IMR-90 (cell line): ENCODE data around the gene DOK6. TPM values are rescaled to one million over a fixed set of nuclear protein-coding genes. Genes with fewer than 3 reads are reported as not detected.

Source experiments
- ATAC-seq: fragments of 200-7000 bp; cut with Tn5 transposase; 2 replicates; pipeline ENCODE4 v1.9.1; 2020; ENCODE audit warnings: low read depth, mild to moderate bottlenecking, moderate library complexity
- BruUV-seq: library from RNA; stranded (reverse); fragments of 400-500 nt; replicated peaks from 2 replicates; lab custom pipeline; 2021; lab: Mats Ljungman, UMichigan
- CTCF ChIA-PET: fragments of 300-600 bp; formaldehyde crosslinking; extraction: SDS; loops from one replicate; lab custom pipeline; 2021; ENCODE audit warnings: antibody characterized with exemption; lab: Yijun Ruan, JAX
- POLR2A ChIA-PET: fragments of 300-600 bp; sonication (Branson Sonifier 250); formaldehyde crosslinking; loops from one replicate; lab custom pipeline; 2022; ENCODE audit warnings: antibody characterized with exemption; ENCODE audit not compliant: unreplicated experiment; lab: Charles Lee
- DNase-seq: peaks from one replicate; pipeline ENCODE4 v3.0.0; 2013
- H2AFZ ChIP-seq: replicated peaks from 2 replicates; pipeline ENCODE3; 2013; ENCODE audit warnings: low read length, mild to moderate bottlenecking; ENCODE audit not compliant: poor library complexity
- H2AK5ac ChIP-seq: 2 replicates; pipeline ENCODE4 v1.6.1; 2013; ENCODE audit warnings: low read depth, low read length, inconsistent platforms
- H2AK9ac ChIP-seq: replicated peaks from 2 replicates; pipeline ENCODE3; 2013; ENCODE audit warnings: mild to moderate bottlenecking, low read depth, low read length, moderate library complexity; ENCODE audit not compliant: poor library complexity
- H2BK120ac ChIP-seq: 2 replicates; pipeline ENCODE4 v1.6.1; 2013; ENCODE audit warnings: low read depth, low read length, inconsistent platforms
- H2BK15ac ChIP-seq: 3 replicates; pipeline ENCODE4 v1.6.1; 2013; ENCODE audit warnings: low read depth, low read length, inconsistent platforms
- H2BK20ac ChIP-seq: 2 replicates; pipeline ENCODE4 v1.6.1; 2013; ENCODE audit warnings: low read depth, mild to moderate bottlenecking, inconsistent platforms, low read length, moderate library complexity
- H2BK5ac ChIP-seq: 2 replicates; pipeline ENCODE4 v1.6.1; 2013; ENCODE audit warnings: mild to moderate bottlenecking, low read depth, low read length, inconsistent platforms; ENCODE audit not compliant: poor library complexity, severe bottlenecking
- H3K14ac ChIP-seq: replicated peaks from 2 replicates; pipeline ENCODE4 v1.6.1; 2013; ENCODE audit warnings: low read depth, low read length, inconsistent platforms
- H3K18ac ChIP-seq: 2 replicates; pipeline ENCODE4 v1.6.1; 2013; ENCODE audit warnings: low read depth, low read length, control low read depth
- H3K23ac ChIP-seq: 2 replicates; pipeline ENCODE4 v1.6.1; 2013; ENCODE audit warnings: low read depth, low read length, inconsistent platforms
- H3K27ac ChIP-seq: 2 replicates; pipeline ENCODE4 v1.5.1; 2013; ENCODE audit warnings: mild to moderate bottlenecking, control low read depth, low read length; ENCODE audit not compliant: insufficient read depth
- H3K27me3 ChIP-seq: 2 replicates; pipeline ENCODE4 v1.6.1; 2013; ENCODE audit warnings: low read length; ENCODE audit not compliant: control insufficient read depth, insufficient read depth
- H3K36me3 ChIP-seq: 2 replicates; pipeline ENCODE4 v1.6.1; 2013; ENCODE audit warnings: low read length, mixed read lengths; ENCODE audit not compliant: control insufficient read depth, insufficient read depth
- H3K4ac ChIP-seq: 2 replicates; pipeline ENCODE4 v1.6.1; 2013; ENCODE audit warnings: low read depth, low read length, inconsistent platforms
- H3K4me1 ChIP-seq: 2 replicates; pipeline ENCODE4 v1.6.1; 2013; ENCODE audit warnings: low read length, mixed read lengths; ENCODE audit not compliant: control insufficient read depth, insufficient read depth
- H3K4me2 ChIP-seq: 2 replicates; pipeline ENCODE4 v1.6.1; 2013; ENCODE audit warnings: low read depth, mild to moderate bottlenecking, control low read depth, low read length, moderate library complexity
- H3K4me3 ChIP-seq: 2 replicates; pipeline ENCODE4 v1.5.1; 2013; ENCODE audit warnings: low read depth, mild to moderate bottlenecking, control low read depth, low read length, moderate library complexity; ENCODE audit not compliant: insufficient read depth
- H3K56ac ChIP-seq: 2 replicates; pipeline ENCODE4 v1.6.1; 2013; ENCODE audit warnings: low read length, inconsistent platforms; ENCODE audit not compliant: insufficient read depth; ENCODE audit errors: extremely low read depth
- H3K79me1 ChIP-seq, 2 experiments: 2 replicates each; pipeline ENCODE4 v1.6.1; 2013; ENCODE audit warnings: low read length in 2 of 2, inconsistent platforms in 1 of 2, low read depth in 1 of 2
- H3K9ac ChIP-seq: 2 replicates; pipeline ENCODE4 v1.6.1; 2013; ENCODE audit warnings: low read depth, low read length, control low read depth
- H3K9me1 ChIP-seq: 2 replicates; pipeline ENCODE4 v1.6.1; 2013; ENCODE audit warnings: low read length, inconsistent platforms; ENCODE audit not compliant: insufficient read depth
- H3K9me3 ChIP-seq: 2 replicates; pipeline ENCODE4 v1.6.1; 2013; ENCODE audit warnings: low read length; ENCODE audit not compliant: control insufficient read depth, insufficient read depth
- H4K20me1 ChIP-seq: 2 replicates; pipeline ENCODE4 v1.6.1; 2013; ENCODE audit warnings: low read length, inconsistent platforms; ENCODE audit not compliant: insufficient read depth
- H4K5ac ChIP-seq: 2 replicates; pipeline ENCODE4 v1.6.1; 2013; ENCODE audit warnings: mild to moderate bottlenecking, low read depth, low read length, control low read depth
- H4K8ac ChIP-seq, 2 experiments: 2 replicates each; pipeline ENCODE4 v1.6.1; 2013; ENCODE audit warnings: low read depth in 2 of 2, low read length in 2 of 2, control low read depth in 1 of 2, inconsistent platforms in 1 of 2
- H4K91ac ChIP-seq: 2 replicates; pipeline ENCODE4 v1.6.1; 2013; ENCODE audit warnings: low read depth, low read length, inconsistent platforms; ENCODE audit not compliant: insufficient read depth
- BHLHE40 ChIP-seq: fragments of 150-350 bp; IDR thresholded peaks from 2 replicates; pipeline ENCODE4 v1.6.1; 2016; ENCODE audit warnings: mild to moderate bottlenecking, low read depth, low read length
- CEBPB ChIP-seq: IDR thresholded peaks from 2 replicates; pipeline ENCODE4 v1.6.1; 2012; ENCODE audit warnings: low read depth, low read length, improper control_type of control experiment
- CHD1 ChIP-seq: IDR thresholded peaks from 2 replicates; pipeline ENCODE4 v1.6.1; 2012; ENCODE audit warnings: low read depth, low read length, improper control_type of control experiment
- FOS ChIP-seq: fragments of 150-350 bp; IDR thresholded peaks from 2 replicates; pipeline ENCODE4 v1.6.1; 2016; ENCODE audit warnings: low read depth, low read length
- MAFK ChIP-seq: IDR thresholded peaks from 2 replicates; pipeline ENCODE4 v1.6.1; 2012; ENCODE audit warnings: low read depth, low read length, improper control_type of control experiment
- MAZ ChIP-seq: IDR thresholded peaks from 2 replicates; pipeline ENCODE4 v1.6.1; 2012; ENCODE audit warnings: low read depth, mild to moderate bottlenecking, low read length, improper control_type of control experiment, moderate library complexity, borderline replicate concordance
- MXI1 ChIP-seq: IDR thresholded peaks from 2 replicates; pipeline ENCODE4 v1.6.1; 2012; ENCODE audit warnings: low read depth, mild to moderate bottlenecking, low read length, moderate library complexity, borderline replicate concordance
- NFE2L2 ChIP-seq: fragments of 150-350 bp; IDR thresholded peaks from 2 replicates; pipeline ENCODE4 v1.6.1; 2016; ENCODE audit warnings: low read depth, mild to moderate bottlenecking, low read length
- POLR2A ChIP-seq: IDR thresholded peaks from 2 replicates; pipeline ENCODE4 v1.6.1; 2012; ENCODE audit warnings: mild to moderate bottlenecking, low read depth, low read length
- RAD21 ChIP-seq: IDR thresholded peaks from 2 replicates; pipeline ENCODE4 v1.6.1; 2012; ENCODE audit warnings: low read length, improper control_type of control experiment
- RCOR1 ChIP-seq: IDR thresholded peaks from 2 replicates; pipeline ENCODE4 v1.6.1; 2012; ENCODE audit warnings: mild to moderate bottlenecking, low read length, improper control_type of control experiment; ENCODE audit not compliant: insufficient replicate concordance
- RFX5 ChIP-seq: IDR thresholded peaks from 2 replicates; pipeline ENCODE4 v1.8.0; 2012; ENCODE audit warnings: low read depth, mild to moderate bottlenecking, low read length, moderate library complexity
- SMC3 ChIP-seq: fragments of 150-350 bp; IDR thresholded peaks from 2 replicates; pipeline ENCODE4 v1.6.1; 2016; ENCODE audit warnings: low read depth, mild to moderate bottlenecking, antibody characterized with exemption, low read length, moderate library complexity
- WGBS, 2 experiments: methylation state at CpG; one replicate each; pipeline versions ENCODE4 v1.1.5 to v1.1.7; 2013; ENCODE audit warnings: missing lambda C conversion rate in 2 of 2; ENCODE audit not compliant: insufficient read length in 1 of 2; ENCODE audit errors: extremely low coverage in 2 of 2; 5-methylcytosine and 5-hydroxymethylcytosine counted together
- dilution Hi-C: fragments of 300-500 bp; cut with HindIII; formaldehyde crosslinking; loops from one replicate; pipeline ENCODE4 v1.14.3; 2018; ENCODE audit warnings: low sequenced_read_pairs; ENCODE audit not compliant: unreplicated experiment
- in situ Hi-C: fragments of 300-500 bp; cut with MboI; formaldehyde crosslinking; loops from 3 replicates; pipeline ENCODE4 v1.14.3; 2019; ENCODE audit warnings: low sequenced_read_pairs, inconsistent platforms, mixed read lengths
- intact Hi-C: fragments of 100-400 bp; cut with micrococcal nuclease; formaldehyde crosslinking; loops from 2 replicates; pipeline ENCODE4 v1.10.0; 2022
- polyA plus RNA-seq, 3 experiments: library from polyadenylated mRNA; depleted of rRNA; stranded (reverse); fragments of >200 nt; gene quantifications; 2 replicates each; pipeline ENCODE4 v1.2.3, GENCODE V29; 2012; ENCODE audit warnings: low replicate concordance in 1 of 3
- total RNA-seq: library from RNA; depleted of rRNA; stranded (reverse); fragments of >200 nt; gene quantifications from 2 replicates; pipeline ENCODE4 v1.2.3, GENCODE V29; 2012
- TF ChIP-seq, protein P1 (sequence below): fragments of 150-350 bp; IDR thresholded peaks from 2 replicates; pipeline ENCODE4 v1.6.1; 2017; ENCODE audit warnings: mild to moderate bottlenecking, antibody characterized with exemption, low read length, low read depth
- TF ChIP-seq, protein P2 (sequence below): fragments of 150-350 bp; IDR thresholded peaks from 2 replicates; pipeline ENCODE4 v1.6.1; 2016; ENCODE audit warnings: low read depth, mild to moderate bottlenecking, low read length, moderate library complexity, borderline replicate concordance
- TF ChIP-seq, protein P3 (sequence below): conservative IDR thresholded peaks from 2 replicates; pipeline ENCODE4 v1.5.1; 2012; ENCODE audit warnings: mild to moderate bottlenecking, low read depth, low read length, improper control_type of control experiment

DOK6 gene
- total and polyA plus RNA-seq, 2 of the 4 experiments (the other 2 are of a cell fraction) = 1.9 to 2.7 TPM

DNA sequence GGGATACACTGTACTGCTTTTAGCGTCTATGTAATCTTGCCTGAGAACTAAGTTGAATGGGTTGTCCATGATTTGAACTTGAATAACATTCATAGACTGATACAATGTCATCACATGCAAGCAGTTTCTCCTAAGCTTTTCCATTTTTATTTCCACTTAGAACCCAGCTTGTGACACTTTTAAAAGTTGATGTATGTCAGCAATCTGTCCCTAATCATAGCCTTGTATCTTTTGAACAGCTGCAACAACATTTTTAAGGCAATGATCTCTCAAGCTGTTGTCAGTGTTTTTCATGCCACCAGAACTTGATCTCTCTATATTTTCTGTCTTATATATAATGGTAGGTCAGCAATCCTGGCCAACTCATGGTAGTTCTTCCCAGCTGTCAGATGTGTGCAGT, 185.0 kb downstream of the DOK6 start:
- H2AFZ ChIP-seq = no peak overlapping the region
- H2BK120ac ChIP-seq = no peak overlapping the region

More for the DNA sequence above, 185.0 kb downstream of the DOK6 start:
- Histone ChIP-seq H3K56ac (no peak overlapping the region), H2BK15ac (no peak overlapping the region), H3K4me3 (no peak overlapping the region), H3K9me1 (no peaks in the 10 kb centered on the region), H3K27me3 (no peaks in the 10 kb centered on the region), H3K9me3 (no peaks in the 10 kb centered on the region), H3K4me1 (no peaks in the 10 kb centered on the region), H3K23ac (no peak overlapping the region), H3K36me3 (no peaks in the 10 kb centered on the region), H2AK5ac (no peak overlapping the region), H4K91ac (no peak overlapping the region), H3K14ac (no peak overlapping the region), H3K79me1 (no peaks in the 10 kb centered on the region), H3K4me2 (no peak overlapping the region), H3K27ac (no peak overlapping the region), H4K20me1 (no peaks in the 10 kb centered on the region), H4K8ac (no peak overlapping the region), H4K5ac (no peak overlapping the region), H2AK9ac (no peak overlapping the region), H3K18ac (no peak overlapping the region), H2BK20ac (no peak overlapping the region), H2BK5ac (no peak overlapping the region), H3K9ac (no peak overlapping the region), H3K4ac (no peak overlapping the region)
- ATAC-seq (no peak), DNase-seq (no peak)
- no TSS peak for BruUV-seq
- in situ Hi-C loops (no loop called here), intact Hi-C loops (no loop called here), dilution Hi-C loops (no loop called here)
- CTCF ChIA-PET = no interaction called here
- TF ChIP-seq, protein P1, sequence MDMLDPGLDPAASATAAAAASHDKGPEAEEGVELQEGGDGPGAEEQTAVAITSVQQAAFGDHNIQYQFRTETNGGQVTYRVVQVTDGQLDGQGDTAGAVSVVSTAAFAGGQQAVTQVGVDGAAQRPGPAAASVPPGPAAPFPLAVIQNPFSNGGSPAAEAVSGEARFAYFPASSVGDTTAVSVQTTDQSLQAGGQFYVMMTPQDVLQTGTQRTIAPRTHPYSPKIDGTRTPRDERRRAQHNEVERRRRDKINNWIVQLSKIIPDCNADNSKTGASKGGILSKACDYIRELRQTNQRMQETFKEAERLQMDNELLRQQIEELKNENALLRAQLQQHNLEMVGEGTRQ = no peak
- TF ChIP-seq NFE2L2 (no peak), CEBPB (no peak), SMC3 (no peak), FOS (no peak), MAZ (no peak), MXI1 (no peak), RCOR1 (no peak), MAFK (no peak), CHD1 (no peak), RAD21 (no peak), POLR2A (no peak), BHLHE40 (no peak), RFX5 (no peak)
- TF ChIP-seq, protein P2, sequence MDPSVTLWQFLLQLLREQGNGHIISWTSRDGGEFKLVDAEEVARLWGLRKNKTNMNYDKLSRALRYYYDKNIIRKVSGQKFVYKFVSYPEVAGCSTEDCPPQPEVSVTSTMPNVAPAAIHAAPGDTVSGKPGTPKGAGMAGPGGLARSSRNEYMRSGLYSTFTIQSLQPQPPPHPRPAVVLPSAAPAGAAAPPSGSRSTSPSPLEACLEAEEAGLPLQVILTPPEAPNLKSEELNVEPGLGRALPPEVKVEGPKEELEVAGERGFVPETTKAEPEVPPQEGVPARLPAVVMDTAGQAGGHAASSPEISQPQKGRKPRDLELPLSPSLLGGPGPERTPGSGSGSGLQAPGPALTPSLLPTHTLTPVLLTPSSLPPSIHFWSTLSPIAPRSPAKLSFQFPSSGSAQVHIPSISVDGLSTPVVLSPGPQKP = no peak
- TF ChIP-seq, protein P3, sequence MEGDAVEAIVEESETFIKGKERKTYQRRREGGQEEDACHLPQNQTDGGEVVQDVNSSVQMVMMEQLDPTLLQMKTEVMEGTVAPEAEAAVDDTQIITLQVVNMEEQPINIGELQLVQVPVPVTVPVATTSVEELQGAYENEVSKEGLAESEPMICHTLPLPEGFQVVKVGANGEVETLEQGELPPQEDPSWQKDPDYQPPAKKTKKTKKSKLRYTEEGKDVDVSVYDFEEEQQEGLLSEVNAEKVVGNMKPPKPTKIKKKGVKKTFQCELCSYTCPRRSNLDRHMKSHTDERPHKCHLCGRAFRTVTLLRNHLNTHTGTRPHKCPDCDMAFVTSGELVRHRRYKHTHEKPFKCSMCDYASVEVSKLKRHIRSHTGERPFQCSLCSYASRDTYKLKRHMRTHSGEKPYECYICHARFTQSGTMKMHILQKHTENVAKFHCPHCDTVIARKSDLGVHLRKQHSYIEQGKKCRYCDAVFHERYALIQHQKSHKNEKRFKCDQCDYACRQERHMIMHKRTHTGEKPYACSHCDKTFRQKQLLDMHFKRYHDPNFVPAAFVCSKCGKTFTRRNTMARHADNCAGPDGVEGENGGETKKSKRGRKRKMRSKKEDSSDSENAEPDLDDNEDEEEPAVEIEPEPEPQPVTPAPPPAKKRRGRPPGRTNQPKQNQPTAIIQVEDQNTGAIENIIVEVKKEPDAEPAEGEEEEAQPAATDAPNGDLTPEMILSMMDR = no peak
- POLR2A ChIA-PET = no interaction called here
- WGBS, 2 experiments = no CpG with 5 or more reads among the region's 1 CpG
